Measurements from ENCODE around the gene NUB1.

GRCh38 chr7:151409667-151410404, 68.2 kb downstream of the NUB1 start, which contains the start of gene WDR86:
- TF ChIP-seq, protein P1, sequence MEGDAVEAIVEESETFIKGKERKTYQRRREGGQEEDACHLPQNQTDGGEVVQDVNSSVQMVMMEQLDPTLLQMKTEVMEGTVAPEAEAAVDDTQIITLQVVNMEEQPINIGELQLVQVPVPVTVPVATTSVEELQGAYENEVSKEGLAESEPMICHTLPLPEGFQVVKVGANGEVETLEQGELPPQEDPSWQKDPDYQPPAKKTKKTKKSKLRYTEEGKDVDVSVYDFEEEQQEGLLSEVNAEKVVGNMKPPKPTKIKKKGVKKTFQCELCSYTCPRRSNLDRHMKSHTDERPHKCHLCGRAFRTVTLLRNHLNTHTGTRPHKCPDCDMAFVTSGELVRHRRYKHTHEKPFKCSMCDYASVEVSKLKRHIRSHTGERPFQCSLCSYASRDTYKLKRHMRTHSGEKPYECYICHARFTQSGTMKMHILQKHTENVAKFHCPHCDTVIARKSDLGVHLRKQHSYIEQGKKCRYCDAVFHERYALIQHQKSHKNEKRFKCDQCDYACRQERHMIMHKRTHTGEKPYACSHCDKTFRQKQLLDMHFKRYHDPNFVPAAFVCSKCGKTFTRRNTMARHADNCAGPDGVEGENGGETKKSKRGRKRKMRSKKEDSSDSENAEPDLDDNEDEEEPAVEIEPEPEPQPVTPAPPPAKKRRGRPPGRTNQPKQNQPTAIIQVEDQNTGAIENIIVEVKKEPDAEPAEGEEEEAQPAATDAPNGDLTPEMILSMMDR (IDR thresholded peaks at IDR 0.05): no peak
- TF ChIP-seq POLR2A (IDR thresholded peaks at IDR 0.05): no peak
